DND-41 (cell line): ENCODE data around the gene ZC3H6.
"Not testable (repeated sequence)": the region's sequence is repeated elsewhere in the genome, so short reads cannot be mapped to it uniquely, and the experiment has no call there.

Source experiments
- EZH2 ChIP-seq: IDR thresholded peaks from 3 replicates; pipeline ENCODE4 v1.6.1; 2012; ENCODE audit warnings: borderline replicate concordance, low read depth, mild to moderate bottlenecking, moderate library complexity, low read length, inconsistent platforms; ENCODE audit not compliant: severe bottlenecking
- TF ChIP-seq, protein P1 (sequence below): IDR thresholded peaks from 2 replicates; pipeline ENCODE4 v1.5.1; 2012; ENCODE audit warnings: borderline replicate concordance, low read length, moderate library complexity, mild to moderate bottlenecking; ENCODE audit not compliant: poor library complexity, severe bottlenecking; ENCODE audit errors: extremely low read depth

DNA sequence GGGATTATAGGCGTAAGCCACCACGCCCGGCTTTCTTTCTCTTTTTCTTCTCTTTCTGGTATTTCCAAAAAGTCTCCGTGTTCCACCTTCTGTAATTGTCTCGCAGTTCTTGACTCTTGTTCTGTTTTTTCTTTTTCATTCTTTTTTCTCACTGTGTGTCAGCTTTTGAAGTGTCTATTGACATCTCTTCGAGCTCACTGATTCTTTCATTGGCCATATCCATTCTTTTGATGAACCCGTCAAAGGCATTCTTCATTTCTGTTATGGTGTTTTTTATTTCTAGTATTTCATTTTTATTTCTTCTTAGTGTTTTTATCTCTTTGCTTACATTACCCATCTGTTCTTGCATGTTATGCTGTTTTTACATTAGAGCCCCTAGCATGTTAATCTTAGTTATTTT lies 84.7 kb downstream of the ZC3H6 start:
- TF ChIP-seq, protein P1, sequence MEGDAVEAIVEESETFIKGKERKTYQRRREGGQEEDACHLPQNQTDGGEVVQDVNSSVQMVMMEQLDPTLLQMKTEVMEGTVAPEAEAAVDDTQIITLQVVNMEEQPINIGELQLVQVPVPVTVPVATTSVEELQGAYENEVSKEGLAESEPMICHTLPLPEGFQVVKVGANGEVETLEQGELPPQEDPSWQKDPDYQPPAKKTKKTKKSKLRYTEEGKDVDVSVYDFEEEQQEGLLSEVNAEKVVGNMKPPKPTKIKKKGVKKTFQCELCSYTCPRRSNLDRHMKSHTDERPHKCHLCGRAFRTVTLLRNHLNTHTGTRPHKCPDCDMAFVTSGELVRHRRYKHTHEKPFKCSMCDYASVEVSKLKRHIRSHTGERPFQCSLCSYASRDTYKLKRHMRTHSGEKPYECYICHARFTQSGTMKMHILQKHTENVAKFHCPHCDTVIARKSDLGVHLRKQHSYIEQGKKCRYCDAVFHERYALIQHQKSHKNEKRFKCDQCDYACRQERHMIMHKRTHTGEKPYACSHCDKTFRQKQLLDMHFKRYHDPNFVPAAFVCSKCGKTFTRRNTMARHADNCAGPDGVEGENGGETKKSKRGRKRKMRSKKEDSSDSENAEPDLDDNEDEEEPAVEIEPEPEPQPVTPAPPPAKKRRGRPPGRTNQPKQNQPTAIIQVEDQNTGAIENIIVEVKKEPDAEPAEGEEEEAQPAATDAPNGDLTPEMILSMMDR, result not testable (repeated sequence)
- TF ChIP-seq EZH2, result not testable (repeated sequence)
